C4-2B (cell line): ENCODE results near the gene TSPEAR.

Experiments
- H3K27ac ChIP-seq: fragments of 450-650 bp; 2 replicates; pipeline ENCODE4 v1.5.1; 2017
- ZFX ChIP-seq: fragments of 450-650 bp; IDR thresholded peaks from 2 replicates; pipeline ENCODE4 v1.6.1; 2017
- TF ChIP-seq, protein P1 (sequence below): fragments of 450-650 bp; conservative IDR thresholded peaks from 2 replicates; pipeline ENCODE4 v1.5.1; 2017; ENCODE audit warnings: mild to moderate bottlenecking

Gene TSPEAR

DNA sequence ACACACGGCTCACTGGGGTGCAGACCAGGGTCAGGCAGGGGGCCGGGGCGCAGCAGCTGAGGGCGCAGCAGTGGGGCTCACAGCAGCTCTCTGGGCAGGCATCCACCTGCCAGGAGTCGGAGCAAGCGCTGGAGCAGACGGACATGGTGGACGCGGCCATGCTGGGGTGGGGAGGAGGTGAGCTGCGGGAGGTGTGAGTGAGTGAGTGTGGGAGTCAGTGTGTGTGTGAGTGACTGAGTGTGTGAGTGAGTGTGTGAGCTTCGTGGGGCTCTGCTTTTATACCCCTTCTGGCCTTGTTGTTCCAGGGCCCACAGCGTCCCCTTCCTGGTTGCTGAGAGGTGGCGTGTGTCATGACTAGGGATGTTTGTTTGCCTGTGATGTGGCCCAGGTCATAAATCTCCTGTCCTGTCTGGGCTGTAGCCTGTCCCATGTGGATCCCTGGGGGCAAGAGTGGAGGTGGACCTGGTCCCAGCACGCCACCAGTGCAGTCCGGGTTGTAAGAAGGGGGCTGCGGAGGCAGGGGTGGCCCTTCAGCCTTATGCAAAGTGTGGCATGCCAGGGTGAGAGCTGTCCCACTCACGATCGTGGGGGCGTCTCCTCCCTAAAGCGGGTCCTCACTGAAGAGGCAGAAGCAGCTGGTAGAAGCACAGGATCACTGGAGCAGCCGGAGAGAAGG is 171.2 kb downstream of the TSPEAR start, which contains the start of gene KRTAP10-1:
Gene KRTAP10-1 (minus strand): TSS at position 205 of the 676 bp plus-strand sequence. CDS start 45 bp downstream, at position 160.
- no peak within 1 kb of the TSS for H3K27ac ChIP-seq
- TF ChIP-seq, protein P1, sequence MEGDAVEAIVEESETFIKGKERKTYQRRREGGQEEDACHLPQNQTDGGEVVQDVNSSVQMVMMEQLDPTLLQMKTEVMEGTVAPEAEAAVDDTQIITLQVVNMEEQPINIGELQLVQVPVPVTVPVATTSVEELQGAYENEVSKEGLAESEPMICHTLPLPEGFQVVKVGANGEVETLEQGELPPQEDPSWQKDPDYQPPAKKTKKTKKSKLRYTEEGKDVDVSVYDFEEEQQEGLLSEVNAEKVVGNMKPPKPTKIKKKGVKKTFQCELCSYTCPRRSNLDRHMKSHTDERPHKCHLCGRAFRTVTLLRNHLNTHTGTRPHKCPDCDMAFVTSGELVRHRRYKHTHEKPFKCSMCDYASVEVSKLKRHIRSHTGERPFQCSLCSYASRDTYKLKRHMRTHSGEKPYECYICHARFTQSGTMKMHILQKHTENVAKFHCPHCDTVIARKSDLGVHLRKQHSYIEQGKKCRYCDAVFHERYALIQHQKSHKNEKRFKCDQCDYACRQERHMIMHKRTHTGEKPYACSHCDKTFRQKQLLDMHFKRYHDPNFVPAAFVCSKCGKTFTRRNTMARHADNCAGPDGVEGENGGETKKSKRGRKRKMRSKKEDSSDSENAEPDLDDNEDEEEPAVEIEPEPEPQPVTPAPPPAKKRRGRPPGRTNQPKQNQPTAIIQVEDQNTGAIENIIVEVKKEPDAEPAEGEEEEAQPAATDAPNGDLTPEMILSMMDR = no peak
- no peak for TF ChIP-seq ZFX

DNA sequence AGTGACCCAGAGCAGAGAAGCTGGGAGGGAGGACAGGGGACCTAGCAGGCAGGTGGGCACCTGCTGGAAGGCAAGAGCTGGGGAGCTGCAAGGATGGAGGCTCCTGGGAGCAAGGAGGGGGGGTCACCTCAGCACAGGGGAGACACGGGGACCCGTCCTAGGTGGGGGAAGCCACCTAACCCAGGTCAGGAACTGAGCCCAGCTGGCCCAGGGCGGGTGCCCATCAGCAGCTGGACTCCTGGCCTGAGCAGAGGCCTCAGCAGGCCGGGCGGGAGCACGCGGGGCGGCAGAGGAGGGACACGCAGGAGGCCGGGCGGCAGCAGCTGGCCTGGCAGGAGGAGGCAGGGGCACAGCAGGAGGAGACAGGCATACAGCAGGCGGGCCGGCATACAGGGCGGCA is 172.3 kb downstream of the TSPEAR start:
- no peak overlapping the region for H3K27ac ChIP-seq
- no peak for TF ChIP-seq ZFX
- TF ChIP-seq, protein P1 = no peak

DNA sequence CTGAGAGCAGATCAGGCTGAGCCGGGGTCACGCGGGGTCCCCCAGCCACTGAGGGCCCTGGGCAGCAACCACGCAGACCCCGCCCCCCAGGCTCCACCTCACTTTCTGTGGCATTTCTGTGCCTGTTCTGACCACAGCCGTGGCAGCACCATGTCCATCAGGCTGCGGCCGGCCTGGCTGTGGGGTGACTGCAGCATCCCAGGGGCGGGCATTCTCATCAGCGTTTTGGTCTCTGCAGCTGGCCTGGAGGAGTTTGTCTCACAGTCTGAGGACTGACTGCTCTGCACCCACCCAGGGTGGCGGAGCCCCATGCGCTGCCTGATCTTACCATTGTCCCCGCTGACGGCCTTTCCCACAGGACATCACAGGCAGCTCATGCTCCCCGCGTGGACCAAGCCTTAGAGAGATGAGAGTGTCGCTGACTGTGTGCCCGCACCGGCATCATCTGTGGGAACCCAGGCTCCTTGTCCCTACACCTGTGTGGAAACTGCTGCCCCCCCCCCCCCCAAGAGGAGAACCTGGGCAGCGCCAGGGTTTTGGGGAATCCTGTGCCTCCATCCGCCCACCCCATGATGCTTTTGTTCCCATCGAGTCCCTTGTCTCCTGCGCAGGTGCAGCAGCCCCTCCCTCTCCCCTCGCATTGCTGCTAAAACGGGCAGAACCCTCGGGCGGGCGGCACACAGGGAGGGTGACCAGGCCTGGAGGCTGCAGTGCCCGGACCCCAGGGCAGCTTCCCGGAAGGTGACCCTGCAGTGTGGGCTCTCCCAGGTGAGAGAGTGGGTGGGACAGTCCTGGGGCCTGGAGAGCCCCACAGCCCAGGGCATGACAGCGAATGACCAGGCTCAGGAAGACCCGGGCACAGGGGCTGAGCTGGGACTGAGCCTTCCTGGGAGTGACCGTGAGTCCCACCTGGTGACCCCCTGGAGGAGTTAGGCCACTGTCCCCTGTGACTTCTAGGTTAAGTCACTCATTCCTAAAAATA is 173.2 kb downstream of the TSPEAR start:
- H3K27ac ChIP-seq = no peak overlapping the region
- TF ChIP-seq ZFX = no peak
- TF ChIP-seq, protein P1 = no peak

DNA sequence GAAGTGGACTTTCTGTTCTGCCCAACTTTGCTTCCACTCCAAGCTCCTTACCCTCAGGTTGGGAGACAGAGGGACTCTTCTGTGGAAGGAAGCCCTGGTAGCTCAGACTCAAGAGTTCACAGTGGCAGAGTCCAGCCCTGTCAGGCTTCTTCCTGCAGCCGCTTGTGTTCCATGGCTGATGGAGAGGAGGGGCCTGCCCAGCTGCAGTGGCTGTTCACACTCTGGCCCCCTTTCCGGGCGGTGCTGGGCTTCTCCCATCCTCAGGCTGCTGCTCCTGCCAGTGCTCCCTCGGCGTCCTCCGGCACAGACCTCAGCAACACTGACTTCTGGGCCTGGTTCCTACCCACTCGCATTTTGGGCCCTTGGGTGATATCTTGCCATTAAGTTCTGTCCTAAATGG is 175.4 kb downstream of the TSPEAR start:
- no peak for TF ChIP-seq ZFX
- TF ChIP-seq, protein P1 = no peak
- H3K27ac ChIP-seq = no peak overlapping the region

DNA sequence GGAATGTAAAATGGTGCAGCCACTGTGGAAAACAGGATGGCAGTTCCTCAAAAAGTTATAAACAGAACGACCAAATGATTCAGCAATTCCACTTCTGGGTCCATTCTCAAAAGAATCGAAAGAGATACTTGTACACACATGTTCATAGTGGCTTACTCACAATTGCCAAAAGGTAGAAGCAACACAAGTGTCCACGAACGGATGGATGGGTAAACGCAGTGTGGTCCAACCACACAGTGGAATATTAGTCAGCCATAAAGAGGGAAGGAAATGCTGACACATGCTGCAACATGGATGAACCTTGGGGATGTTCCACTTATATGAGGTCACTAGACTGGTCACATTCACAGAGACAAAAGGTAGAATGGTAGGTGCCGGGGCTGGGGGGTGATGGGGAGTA is 176.7 kb downstream of the TSPEAR start:
- H3K27ac ChIP-seq = no peak overlapping the region
- TF ChIP-seq, protein P1 = no peak
- no peak for TF ChIP-seq ZFX

DNA sequence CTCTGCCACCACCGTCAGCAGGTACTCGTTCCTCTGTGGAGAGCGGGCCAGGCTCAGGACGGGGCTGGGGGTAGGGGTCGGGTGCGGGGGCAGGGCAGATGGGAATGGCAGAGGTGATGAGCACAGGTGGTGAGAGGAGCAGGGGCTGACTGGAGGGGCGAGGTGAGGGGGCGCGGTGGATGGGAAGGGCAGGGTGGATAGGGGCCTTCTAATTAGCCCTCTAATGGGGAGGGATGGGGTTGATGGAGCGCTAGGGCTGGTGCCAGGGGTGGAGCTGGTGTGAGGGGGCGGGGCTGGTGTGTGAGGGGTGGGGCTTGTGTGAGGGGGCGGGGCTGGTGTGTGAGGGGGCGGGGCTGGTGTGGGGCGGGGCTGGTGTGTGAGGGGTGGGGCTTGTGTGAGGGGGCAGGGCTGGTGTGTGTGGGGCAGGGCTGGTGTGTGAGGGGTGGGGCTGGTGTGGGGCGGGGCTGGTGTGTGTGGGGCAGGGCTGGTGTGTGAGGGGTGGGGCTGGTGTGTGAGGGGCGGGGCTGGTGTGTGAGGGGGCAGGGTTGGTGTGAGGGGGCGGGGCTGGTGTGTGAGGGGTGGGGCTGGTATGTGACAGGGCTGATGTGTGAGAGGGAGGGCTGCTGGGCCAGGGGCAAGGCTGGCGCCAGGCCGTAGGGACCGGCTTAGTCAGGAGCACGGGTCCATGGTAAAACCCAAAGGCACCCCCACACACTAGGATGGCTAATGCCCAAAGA is 177.3 kb downstream of the TSPEAR start:
- no peak overlapping the region for H3K27ac ChIP-seq
- TF ChIP-seq, protein P1 = no peak
- no peak for TF ChIP-seq ZFX
